GM21786 (cell line): Measurements from ENCODE around the gene FMC1.
A peak's percentile ranks its signal among the peaks of the same experiment; 100 is the strongest.
"Not testable (repeated sequence)": the region's sequence is repeated elsewhere in the genome, so short reads cannot be mapped to it uniquely, and the experiment has no call there.

Experiments used
- ATAC-seq: cut with Tn5 transposase; IDR thresholded peaks from one replicate; pipeline ENCODE4 v1.9.1; 2021; ENCODE audit not compliant: unreplicated experiment

FMC1 gene

DNA sequence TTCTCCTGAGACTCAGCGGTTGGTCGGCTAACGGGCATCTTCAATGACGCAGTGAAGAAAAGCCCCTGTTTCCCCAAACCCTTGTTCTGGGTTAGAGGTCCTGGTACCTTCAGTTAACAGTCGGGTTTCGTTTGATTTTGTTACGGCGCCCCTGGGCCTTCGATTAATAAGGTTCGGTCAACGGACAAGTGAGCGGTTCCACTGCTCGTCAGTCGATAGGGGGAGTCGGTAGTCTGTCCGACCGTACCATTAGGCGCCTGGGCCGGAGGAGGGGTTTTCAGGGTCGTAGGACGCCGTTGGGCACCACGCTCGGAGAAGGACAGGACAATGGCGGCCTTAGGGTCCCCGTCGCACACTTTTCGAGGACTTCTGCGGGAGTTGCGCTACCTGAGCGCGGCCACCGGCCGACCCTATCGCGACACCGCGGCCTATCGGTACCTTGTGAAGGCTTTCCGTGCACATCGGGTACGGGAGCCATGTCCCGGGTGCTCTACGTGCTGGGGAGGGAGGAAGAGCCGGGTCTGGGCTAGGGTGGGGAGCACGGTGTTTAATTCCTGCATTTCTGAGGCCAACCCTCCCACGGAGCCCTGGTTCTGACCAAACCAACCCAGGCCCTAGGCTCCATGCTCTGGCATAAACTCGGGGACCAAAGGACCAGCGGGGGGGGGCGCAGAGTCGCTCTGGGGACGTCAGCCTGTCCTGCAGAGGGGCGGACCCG, at the start of gene FMC1:
Gene FMC1, plus strand, starts transcription at position 280 of the 718 bp plus-strand sequence. Its CDS starts 48 bp downstream, at position 328.
- peak; percentile 54 for ATAC-seq

- ATAC-seq = no peak
Observed at GRCh38 chr7:139292821-139293220, 48.3 kb upstream of the FMC1 start.

- ATAC-seq = no peak
Observed at GRCh38 chr7:139293534-139293933, 47.6 kb upstream of the FMC1 start.

DNA sequence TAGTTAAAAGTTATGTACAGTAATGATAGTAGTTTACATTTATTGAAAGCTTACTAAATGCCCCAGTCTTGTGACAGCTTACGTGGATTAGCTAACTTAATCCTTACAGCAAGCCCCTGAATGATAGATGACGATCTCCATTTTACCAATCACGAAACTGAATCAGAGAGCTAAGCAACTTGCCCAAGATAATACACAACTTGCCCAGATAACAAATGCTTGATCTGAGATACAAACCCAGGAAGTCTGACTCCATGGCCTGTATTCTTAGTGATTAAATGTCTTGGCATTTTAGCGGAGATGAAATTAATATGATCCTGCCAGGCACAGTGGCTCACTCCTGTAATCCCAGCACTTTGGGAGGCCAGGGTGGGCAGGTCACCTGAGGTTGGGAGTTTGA, 46.9 kb upstream of the FMC1 start:
- no peak for ATAC-seq

- ATAC-seq = no peak
Observed at GRCh38 chr7:139294951-139295575, 46.1 kb upstream of the FMC1 start.

DNA sequence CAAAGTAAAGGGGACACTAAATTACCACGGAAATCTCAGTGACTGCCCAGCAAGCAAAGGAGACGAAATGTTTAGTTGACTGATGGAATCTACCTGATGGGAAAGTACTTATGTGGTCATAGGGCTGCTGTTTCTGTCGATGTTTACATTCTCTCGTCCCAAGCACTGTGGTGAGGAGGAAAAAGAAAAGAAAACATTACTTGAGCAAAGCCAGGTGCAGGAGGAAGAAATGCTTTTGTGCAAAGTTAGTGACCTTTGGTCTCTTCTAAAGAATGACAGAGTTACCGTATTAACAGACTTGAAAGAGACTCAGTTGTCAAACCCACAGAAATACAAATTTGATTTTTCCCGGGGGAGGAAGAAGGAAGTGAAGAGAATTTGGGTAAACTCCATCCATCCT, 43.3 kb upstream of the FMC1 start:
- no peak for ATAC-seq

DNA sequence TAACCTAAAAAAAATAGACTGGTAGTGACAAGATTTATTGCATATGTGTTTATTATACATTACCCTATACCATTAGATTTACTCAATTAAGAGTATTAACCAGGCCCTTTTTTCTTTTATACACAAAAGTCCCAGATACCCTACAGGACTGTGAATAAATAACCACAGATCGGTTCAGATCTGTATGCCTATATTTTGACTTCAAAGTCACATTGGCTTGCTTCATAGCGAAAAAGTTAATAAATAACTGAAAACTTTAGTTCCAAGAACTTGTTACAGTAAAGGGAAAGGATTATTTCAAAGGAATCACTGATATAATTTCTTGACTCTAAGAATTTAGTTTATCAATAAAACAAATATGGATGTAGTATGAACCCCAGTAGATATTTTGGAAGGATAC, 41.8 kb upstream of the FMC1 start:
- no peak for ATAC-seq

GRCh38 chr7:139300390-139300789, 40.7 kb upstream of the FMC1 start:
- ATAC-seq = no peak

GRCh38 chr7:139304517-139304916, 36.6 kb upstream of the FMC1 start:
- no peak for ATAC-seq

DNA sequence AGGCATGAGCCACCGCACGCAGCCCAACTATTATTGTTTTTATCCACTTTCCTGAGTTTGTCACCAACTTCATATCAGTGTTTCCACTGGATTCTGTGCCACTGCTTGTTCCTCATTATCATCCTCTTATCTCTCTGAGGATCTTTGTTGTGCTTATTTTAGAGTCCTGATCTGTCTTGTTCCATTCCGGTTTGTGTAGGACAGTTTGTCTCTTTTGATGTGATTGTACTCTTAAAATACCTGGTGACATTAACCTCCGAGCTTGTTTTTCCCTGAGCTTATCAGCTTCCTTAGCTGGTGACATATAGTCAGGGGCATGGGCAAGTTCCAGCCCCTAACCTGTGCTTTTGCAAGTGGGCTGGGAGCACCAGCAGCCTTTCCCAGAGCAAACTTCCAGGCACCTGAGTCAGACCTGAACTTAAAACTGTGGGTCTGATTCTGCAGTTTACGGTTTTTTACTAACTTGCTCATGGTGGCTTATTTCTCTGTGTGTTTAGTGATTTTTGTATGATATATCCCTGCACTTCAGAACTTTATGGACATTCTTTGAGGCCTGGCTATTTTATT, 23.1 kb upstream of the FMC1 start:
- ATAC-seq = no peak

- ATAC-seq = no peak
Observed at GRCh38 chr7:139321071-139321745, 19.9 kb upstream of the FMC1 start.

- not testable (repeated sequence) for ATAC-seq
Observed at GRCh38 chr7:139324709-139325108, 16.4 kb upstream of the FMC1 start.

GRCh38 chr7:139328375-139328774, 12.8 kb upstream of the FMC1 start:
- no peak for ATAC-seq

DNA sequence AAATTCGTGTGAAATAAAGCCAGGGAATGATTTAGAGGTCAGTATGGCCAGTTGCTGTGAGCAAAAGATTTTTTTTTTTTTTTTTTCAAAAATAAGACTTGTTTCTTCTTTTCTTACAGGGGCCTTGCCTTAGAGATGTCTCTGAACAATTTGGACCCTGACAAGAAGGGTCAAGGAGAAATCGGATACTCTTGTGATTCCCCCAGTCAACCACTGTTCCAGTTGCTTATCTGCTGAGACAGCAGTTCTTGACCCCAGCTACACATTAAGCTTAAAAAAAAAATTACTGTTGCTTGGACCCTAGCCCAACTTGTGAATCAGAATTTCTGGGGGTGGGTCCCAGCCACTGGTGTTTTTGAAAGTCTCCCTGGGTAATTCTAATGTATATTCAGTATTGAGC, 12.0 kb upstream of the FMC1 start:
- ATAC-seq = no peak

DNA sequence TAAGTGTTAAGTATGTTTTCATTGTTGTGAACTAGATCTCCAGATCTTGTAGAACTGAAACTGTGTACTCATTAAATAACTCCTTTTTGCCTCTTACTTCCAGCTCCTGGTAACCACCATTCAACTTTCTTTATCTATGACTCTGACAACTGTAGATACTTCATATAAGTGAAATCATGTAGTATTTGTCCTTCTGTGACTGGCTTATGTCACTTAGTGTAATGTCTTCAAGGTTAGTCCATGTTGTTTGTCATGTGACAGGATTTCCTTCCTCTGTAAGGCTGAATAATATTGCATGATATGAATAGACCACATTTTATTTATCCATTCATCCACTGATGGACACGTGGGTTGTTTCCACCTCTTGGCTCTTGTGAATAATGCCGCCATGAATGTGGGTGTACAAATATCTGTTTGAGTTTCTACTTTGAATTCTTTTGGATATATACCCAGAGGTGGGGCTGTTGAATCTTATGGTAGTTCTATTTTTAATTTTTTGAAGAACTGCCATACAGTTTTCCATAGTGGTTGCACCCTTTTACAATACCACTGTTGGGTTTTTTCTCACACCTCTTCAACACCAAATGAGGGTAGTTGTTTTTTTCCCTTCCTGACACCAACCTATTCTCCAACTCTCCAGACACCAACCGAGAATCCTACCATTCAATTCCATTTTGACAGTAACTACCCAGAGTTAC, 10.7 kb upstream of the FMC1 start:
- no peak for ATAC-seq

DNA sequence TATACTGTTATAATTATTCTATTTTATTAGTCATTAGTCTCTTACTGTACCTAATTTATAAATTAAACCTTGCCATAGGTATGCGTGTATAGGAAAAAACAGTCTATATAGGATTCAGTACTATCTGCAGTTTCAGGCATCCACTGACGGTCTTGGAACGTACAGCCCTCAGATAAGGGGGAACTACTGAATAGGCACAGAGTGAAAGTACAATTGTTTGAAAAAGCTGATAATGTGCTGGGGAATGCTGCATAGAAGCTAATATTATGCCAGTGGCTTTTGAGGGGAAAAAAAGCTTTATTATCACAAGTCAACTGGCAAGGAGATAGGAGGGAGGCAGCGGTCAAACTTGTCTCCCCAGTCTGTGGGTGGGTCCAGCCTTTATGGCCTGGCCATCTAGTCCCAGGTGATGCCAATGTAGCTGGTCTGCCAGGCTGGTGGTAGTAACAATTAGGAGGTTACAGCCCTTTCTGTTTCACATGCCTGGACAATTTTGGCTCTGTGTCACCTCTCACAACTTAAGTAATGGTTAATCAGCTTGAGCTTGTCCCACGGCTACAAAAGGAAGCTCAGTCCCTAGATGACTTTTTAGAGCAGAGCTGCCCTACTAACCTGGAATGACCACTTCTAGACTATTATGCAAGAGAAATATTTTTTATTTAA, 8.3 kb upstream of the FMC1 start:
- no peak for ATAC-seq

DNA sequence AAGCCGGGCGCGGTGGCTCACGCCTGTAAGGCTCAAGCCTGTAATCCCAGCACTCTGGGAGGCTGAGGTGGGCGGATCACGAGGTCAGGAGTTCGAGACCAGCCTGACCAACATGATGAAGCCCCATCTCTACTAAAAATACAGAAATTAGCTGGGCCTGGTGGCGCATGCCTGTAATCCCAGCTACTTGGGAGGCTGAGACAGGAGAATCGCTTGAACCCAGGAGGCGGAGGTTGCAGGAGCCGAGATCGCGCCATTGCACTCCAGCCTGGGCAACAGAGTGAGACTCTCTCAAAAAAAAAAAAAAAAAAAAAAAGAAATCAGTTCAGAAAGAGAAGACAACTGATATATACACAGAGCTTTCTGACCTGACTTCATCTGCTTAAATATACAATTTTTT, 7.7 kb upstream of the FMC1 start:
- not testable (repeated sequence) for ATAC-seq

GRCh38 chr7:139334399-139335150, 6.6 kb upstream of the FMC1 start:
- ATAC-seq = no peak

DNA sequence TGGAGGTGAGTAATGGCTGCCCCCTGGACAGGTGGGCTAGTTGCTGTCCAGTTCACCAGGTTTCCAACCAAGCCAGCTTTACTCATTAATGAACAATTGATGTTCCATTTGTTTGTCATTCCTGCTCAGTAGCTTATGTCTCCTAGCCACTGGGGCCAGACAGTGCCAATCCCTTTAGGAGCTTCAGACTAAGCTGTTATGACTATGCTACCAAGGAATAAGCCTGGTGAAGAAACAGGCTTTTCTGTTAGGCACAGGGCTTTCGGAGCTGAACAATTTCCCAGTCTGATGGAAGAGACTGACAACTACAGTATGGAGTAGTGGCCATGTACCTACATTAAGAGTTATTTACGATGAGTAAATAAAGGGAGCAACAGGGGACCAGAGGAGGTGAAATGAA, 2.1 kb upstream of the FMC1 start:
- no peak for ATAC-seq

- no peak for ATAC-seq
Observed at GRCh38 chr7:139339698-139340036, 1.5 kb upstream of the FMC1 start.
